Activated T-helper 17 cell treated with anti-CD3 and anti-CD28 coated beads, Interleukin-2, amount 50 U/mL, for 72 hours (primary cell): ENCODE data around the gene MAPKBP1. TPM values are rescaled to one million over a fixed set of nuclear protein-coding genes. Genes with fewer than 3 reads are reported as not detected.
"Not testable (repeated sequence)": the region's sequence is repeated elsewhere in the genome, so short reads cannot be mapped to it uniquely, and the experiment has no call there.

Source experiments
- ATAC-seq: fragments of 150-1000 bp; cut with Tn5 transposase; replicated peaks from 2 replicates; pipeline ENCODE4 v1.10.0; 2021; ENCODE audit warnings: mild to moderate bottlenecking, moderate library complexity
- H3K27ac Mint-ChIP-seq: one replicate; pipeline ENCODE4 v1.8.0; 2022; ENCODE audit warnings: mixed read lengths
- H3K27me3 Mint-ChIP-seq: one replicate; pipeline ENCODE4 v1.8.0; 2022; ENCODE audit warnings: mixed read lengths
- H3K36me3 Mint-ChIP-seq: one replicate; pipeline ENCODE4 v1.8.0; 2022; ENCODE audit warnings: low read depth, mild to moderate bottlenecking, mixed read lengths
- H3K4me1 Mint-ChIP-seq: one replicate; pipeline ENCODE4 v1.8.0; 2022; ENCODE audit warnings: mixed read lengths
- H3K4me3 Mint-ChIP-seq: one replicate; pipeline ENCODE4 v1.8.0; 2022; ENCODE audit warnings: mild to moderate bottlenecking, mixed read lengths
- H3K9me3 Mint-ChIP-seq: one replicate; pipeline ENCODE4 v1.8.0; 2022; ENCODE audit warnings: mixed read lengths
- total RNA-seq, 2 donors: library from RNA; stranded (reverse); gene quantifications; one replicate each; pipeline ENCODE4 v1.2.3, GENCODE V29; 2022

The MAPKBP1 gene
- total RNA-seq, 2 donors from 2014 or later, result 33.7 to 45.5 TPM

DNA sequence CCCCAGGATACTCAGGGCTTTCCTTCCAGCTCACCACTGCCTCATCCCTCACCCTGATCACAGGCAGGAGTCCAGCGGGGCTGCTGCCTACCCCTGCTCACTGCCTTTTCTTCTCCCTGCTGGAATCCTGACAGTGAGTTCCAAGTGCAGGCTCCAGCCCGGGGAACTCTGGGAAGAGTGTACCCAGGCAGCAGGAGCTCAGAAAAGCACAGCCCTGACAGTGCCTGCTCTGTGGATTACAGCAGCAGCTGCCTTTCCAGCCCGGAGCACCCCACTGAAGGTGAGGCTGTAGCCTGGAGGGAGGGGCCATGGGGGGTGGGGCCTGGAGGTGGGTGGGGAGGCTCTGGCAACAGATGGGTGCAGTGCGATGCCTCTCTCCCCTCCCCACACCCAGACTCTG is 47.5 kb downstream of the MAPKBP1 start:
- H3K4me1 Mint-ChIP-seq, result no peaks in the 10 kb centered on the region
- peaks cover 21% of the 10 kb centered on the region for H3K36me3 Mint-ChIP-seq
- H3K4me3 Mint-ChIP-seq, result no peak overlapping the region
- H3K27ac Mint-ChIP-seq, result no peak overlapping the region
- no peaks in the 10 kb centered on the region for H3K9me3 Mint-ChIP-seq
- ATAC-seq, result no peak
- no peaks in the 10 kb centered on the region for H3K27me3 Mint-ChIP-seq

GRCh38 chr15:41822471-41822870 is 48.2 kb downstream of the MAPKBP1 start:
- no peak overlapping the region for H3K27ac Mint-ChIP-seq
- no peak overlapping the region for H3K4me3 Mint-ChIP-seq
- ATAC-seq, result no peak
- peaks cover 15% of the 10 kb centered on the region for H3K36me3 Mint-ChIP-seq
- no peaks in the 10 kb centered on the region for H3K9me3 Mint-ChIP-seq
- H3K27me3 Mint-ChIP-seq, result no peaks in the 10 kb centered on the region
- H3K4me1 Mint-ChIP-seq, result no peaks in the 10 kb centered on the region

- no peaks in the 10 kb centered on the region for H3K9me3 Mint-ChIP-seq
- no peak overlapping the region for H3K4me3 Mint-ChIP-seq
- H3K27ac Mint-ChIP-seq, result no peak overlapping the region
- H3K27me3 Mint-ChIP-seq, result no peaks in the 10 kb centered on the region
- peaks cover 10% of the 10 kb centered on the region for H3K36me3 Mint-ChIP-seq
- no peak for ATAC-seq
- no peaks in the 10 kb centered on the region for H3K4me1 Mint-ChIP-seq
These were observed 48.7 kb downstream of the MAPKBP1 start for GRCh38 chr15:41822957-41823356.

DNA sequence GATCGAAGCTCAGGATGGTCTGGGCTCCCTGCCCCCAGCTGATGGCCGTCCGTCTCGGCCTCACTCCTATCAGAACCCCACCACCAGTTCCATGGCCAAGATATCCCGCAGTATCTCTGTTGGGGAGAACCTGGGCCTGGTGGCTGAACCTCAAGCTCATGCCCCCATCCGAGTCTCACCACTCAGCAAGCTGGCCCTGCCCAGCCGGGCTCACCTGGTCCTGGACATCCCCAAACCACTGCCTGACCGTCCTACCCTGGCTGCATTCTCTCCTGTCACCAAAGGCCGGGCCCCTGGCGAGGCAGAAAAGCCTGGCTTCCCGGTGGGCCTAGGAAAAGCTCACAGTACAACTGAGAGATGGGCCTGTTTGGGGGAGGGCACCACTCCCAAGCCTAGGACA is 49.2 kb downstream of the MAPKBP1 start:
- ATAC-seq, result no peak
- peaks cover 10% of the 10 kb centered on the region for H3K36me3 Mint-ChIP-seq
- H3K4me1 Mint-ChIP-seq, result no peaks in the 10 kb centered on the region
- H3K9me3 Mint-ChIP-seq, result no peaks in the 10 kb centered on the region
- no peak overlapping the region for H3K4me3 Mint-ChIP-seq
- H3K27ac Mint-ChIP-seq, result no peak overlapping the region
- H3K27me3 Mint-ChIP-seq, result no peaks in the 10 kb centered on the region

GRCh38 chr15:41824062-41824745 is 49.9 kb downstream of the MAPKBP1 start:
- ATAC-seq, result no peak
- H3K4me1 Mint-ChIP-seq, result peaks cover 6% of the 10 kb centered on the region
- H3K9me3 Mint-ChIP-seq, result no peaks in the 10 kb centered on the region
- peaks cover 10% of the 10 kb centered on the region for H3K36me3 Mint-ChIP-seq
- no peak overlapping the region for H3K4me3 Mint-ChIP-seq
- H3K27me3 Mint-ChIP-seq, result no peaks in the 10 kb centered on the region
- H3K27ac Mint-ChIP-seq, result no peak overlapping the region

DNA sequence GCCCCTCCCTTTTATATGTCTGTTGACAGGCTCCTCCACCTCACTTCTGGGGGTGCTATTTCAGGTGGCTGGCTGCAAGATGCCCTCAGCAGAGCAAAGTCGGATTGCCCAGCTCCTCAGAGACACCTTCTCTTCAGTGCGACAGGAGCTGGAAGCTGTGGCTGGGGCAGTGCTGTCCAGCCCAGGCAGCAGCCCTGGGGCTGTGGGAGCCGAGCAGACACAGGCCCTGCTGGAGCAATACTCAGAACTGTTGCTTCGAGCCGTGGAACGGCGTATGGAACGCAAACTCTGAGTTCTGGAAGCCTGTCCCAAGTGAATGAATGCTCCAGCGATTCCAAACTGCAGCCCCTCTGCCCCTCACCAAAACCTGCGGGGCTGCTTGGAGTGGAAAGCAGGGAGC is 50.9 kb downstream of the MAPKBP1 start:
- Mint-ChIP-seq H3K4me3 (no peak overlapping the region), H3K9me3 (no peaks in the 10 kb centered on the region), H3K36me3 (peaks cover 10% of the 10 kb centered on the region), H3K27me3 (no peaks in the 10 kb centered on the region), H3K27ac (no peak overlapping the region), H3K4me1 (peaks cover 6% of the 10 kb centered on the region)
- no peak for ATAC-seq

- H3K9me3 Mint-ChIP-seq, result no peaks in the 10 kb centered on the region
- no peak overlapping the region for H3K27ac Mint-ChIP-seq
- peak overlapping the region; percentile 44 for H3K4me3 Mint-ChIP-seq
- peaks cover 10% of the 10 kb centered on the region for H3K36me3 Mint-ChIP-seq
- no peak for ATAC-seq
- H3K27me3 Mint-ChIP-seq, result no peaks in the 10 kb centered on the region
- peaks cover 6% of the 10 kb centered on the region for H3K4me1 Mint-ChIP-seq
These were observed 51.6 kb downstream of the MAPKBP1 start for GRCh38 chr15:41825572-41826535.

GRCh38 chr15:41827290-41827879 is 53.1 kb downstream of the MAPKBP1 start:
- Mint-ChIP-seq H3K4me3 (peak overlapping the region; percentile 86), H3K9me3 (no peaks in the 10 kb centered on the region), H3K27me3 (no peaks in the 10 kb centered on the region), H3K4me1 (peaks cover 16% of the 10 kb centered on the region), H3K36me3 (peaks cover 10% of the 10 kb centered on the region), H3K27ac (no peak overlapping the region)
- peak; percentile 8 for ATAC-seq

GRCh38 chr15:41827880-41828806 is 53.9 kb downstream of the MAPKBP1 start, which contains the start of gene JMJD7:
Gene JMJD7, plus strand, starts transcription at chr15:41828092. Its CDS starts 33 bp downstream, at chr15:41828125.
- H3K9me3 Mint-ChIP-seq, result no peaks in the 10 kb centered on the region
- peak; percentile 91 for ATAC-seq
- peak within 1 kb of the TSS; percentile 86 for H3K4me3 Mint-ChIP-seq
- peak within 1 kb of the TSS; percentile 84 for H3K27ac Mint-ChIP-seq
- no peaks in the 10 kb centered on the region for H3K27me3 Mint-ChIP-seq
- H3K36me3 Mint-ChIP-seq, result peaks cover 10% of the 10 kb centered on the region
- peaks cover 24% of the 10 kb centered on the region for H3K4me1 Mint-ChIP-seq

GRCh38 chr15:41828807-41829141 is 54.5 kb downstream of the MAPKBP1 start:
- Mint-ChIP-seq H3K36me3 (peaks cover 5% of the 10 kb centered on the region), H3K9me3 (no peaks in the 10 kb centered on the region), H3K4me3 (peak overlapping the region; percentile 86), H3K4me1 (peaks cover 28% of the 10 kb centered on the region), H3K27me3 (no peaks in the 10 kb centered on the region), H3K27ac (peak overlapping the region; percentile 84)
- ATAC-seq, result no peak

DNA sequence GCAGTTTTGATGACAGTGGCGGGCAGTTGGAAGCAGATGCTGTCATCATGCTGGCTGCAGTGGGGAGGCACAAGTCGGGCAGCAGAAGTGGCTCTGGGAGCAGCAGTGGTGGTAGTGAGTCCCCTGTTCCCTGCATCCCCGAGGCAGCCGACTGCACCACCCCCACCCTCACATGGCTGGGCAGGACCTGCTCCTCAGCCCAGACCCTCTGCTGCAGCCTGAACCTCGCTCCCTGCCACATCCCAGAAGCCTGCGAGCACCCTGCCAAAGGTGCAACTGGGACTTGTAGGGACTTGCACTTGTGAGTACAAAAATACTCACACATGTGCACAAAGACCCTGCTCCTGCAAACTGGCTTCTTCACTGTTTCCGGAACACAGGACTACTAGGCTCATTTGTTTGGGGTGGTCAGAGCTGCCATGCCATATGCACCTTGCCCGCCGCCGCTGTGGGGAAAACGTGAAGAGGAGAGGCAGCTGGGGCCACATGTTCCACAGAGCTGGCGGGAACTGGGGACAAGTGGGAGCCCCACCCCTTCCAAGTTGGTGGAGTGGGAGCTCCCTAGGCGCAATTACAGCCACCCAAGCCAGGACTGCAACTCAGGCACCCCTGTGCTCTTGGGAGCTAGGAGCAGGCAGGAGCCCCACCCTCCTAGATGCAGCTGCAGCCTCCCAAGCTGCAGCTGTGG is 55.8 kb downstream of the MAPKBP1 start:
- Mint-ChIP-seq H3K9me3 (no peaks in the 10 kb centered on the region), H3K36me3 (no peaks in the 10 kb centered on the region), H3K4me3 (peak overlapping the region; percentile 86), H3K27ac (no peak overlapping the region), H3K4me1 (peaks cover 31% of the 10 kb centered on the region), H3K27me3 (no peaks in the 10 kb centered on the region)
- ATAC-seq, result no peak

GRCh38 chr15:41831291-41831690 is 57.0 kb downstream of the MAPKBP1 start:
- peak overlapping the region; percentile 67 for H3K27ac Mint-ChIP-seq

GRCh38 chr15:41832208-41832607 is 57.9 kb downstream of the MAPKBP1 start:
- Mint-ChIP-seq H3K4me3 (peak overlapping the region; percentile 49), H3K27me3 (no peaks in the 10 kb centered on the region), H3K9me3 (no peaks in the 10 kb centered on the region), H3K36me3 (no peaks in the 10 kb centered on the region), H3K27ac (no peak overlapping the region), H3K4me1 (peaks cover 36% of the 10 kb centered on the region)
- no peak for ATAC-seq

More at GRCh38 chr15:41831291-41831690, 57.0 kb downstream of the MAPKBP1 start:
- not testable (repeated sequence) for H3K36me3 Mint-ChIP-seq, H3K9me3 Mint-ChIP-seq, H3K27me3 Mint-ChIP-seq
- Mint-ChIP-seq H3K4me3 (peak overlapping the region; percentile 49), H3K4me1 (peaks cover 36% of the 10 kb centered on the region)
- peak; percentile 54 for ATAC-seq
